ENCODE results near the gene MPHOSPH9. TPM values are rescaled to one million over a fixed set of nuclear protein-coding genes. Genes with fewer than 3 reads are reported as not detected.
A peak's percentile ranks its signal among the peaks of the same experiment; 100 is the strongest.

The MPHOSPH9 gene
- total RNA-seq, 2 donors from 2014 or later: 104 to 121 TPM

DNA sequence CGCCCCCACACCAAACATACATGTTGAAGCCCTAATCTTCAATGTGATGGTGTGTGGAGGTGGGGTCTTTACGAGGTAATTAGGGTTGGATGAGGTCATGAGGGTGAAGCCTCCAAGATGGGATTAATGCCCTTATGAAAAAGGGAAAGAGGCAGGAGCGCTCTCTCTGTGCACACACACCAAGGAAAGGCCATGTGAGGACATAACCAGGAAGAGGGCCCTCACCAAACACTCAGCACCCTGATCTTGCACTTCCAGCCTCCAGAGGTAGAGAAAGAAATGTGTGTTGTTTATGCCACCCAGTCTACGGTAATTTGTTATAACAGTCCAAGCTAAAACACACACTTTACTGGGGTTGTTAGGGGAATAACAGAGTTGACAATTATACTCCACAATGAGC lies 67.4 kb downstream of the MPHOSPH9 start:
- Mint-ChIP-seq H3K4me1 (ENCODE audit: low read depth) (peaks cover 15% of the 10 kb centered on the region), H3K4me3 (no peak overlapping the region), H3K27me3 (ENCODE audit: low read depth) (no peaks in the 10 kb centered on the region), H3K27ac (no peak overlapping the region), H3K36me3 (ENCODE audit: insufficient read depth in 2 of 2) (peaks cover 3 to 9% of the 10 kb centered on the region in 2 donors), H3K9me3 (no peaks in the 10 kb centered on the region)
- ATAC-seq (replicated peaks in 1 of 2): no peak
- DNase-seq: no peak

DNA sequence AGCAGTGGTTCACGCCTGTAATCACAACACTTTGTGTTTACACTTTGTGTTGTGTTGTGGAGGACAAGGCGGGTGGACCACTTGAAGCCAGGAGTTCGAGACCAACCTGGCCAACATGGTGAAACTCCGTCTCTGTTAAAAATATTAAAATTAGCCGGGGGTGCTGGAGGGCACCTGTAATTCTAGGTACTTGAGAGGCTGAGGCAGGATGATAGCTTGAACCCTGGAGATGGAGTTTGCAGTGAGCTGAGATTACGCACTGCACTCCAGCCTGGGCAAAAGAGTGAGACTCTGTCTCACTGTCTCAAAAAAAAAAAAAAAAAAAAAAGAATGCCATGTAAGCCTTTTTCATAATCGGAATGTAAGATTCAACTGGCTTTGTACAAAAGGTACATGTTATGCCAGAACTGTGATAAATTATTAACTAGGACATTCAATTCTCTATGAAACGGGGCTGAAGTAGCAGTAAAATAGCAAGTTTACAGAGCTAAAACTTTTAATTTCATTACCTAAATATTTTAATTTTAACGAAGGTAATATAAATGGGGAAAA lies 68.2 kb downstream of the MPHOSPH9 start:
- Mint-ChIP-seq H3K9me3 (no peaks in the 10 kb centered on the region), H3K36me3 (ENCODE audit: insufficient read depth in 2 of 2) (peaks cover 3 to 6% of the 10 kb centered on the region in 2 donors), H3K4me3 (no peak overlapping the region), H3K27me3 (ENCODE audit: low read depth) (no peaks in the 10 kb centered on the region), H3K27ac (no peak overlapping the region), H3K4me1 (ENCODE audit: low read depth) (peaks cover 15% of the 10 kb centered on the region)
- no peak for DNase-seq
- no peak for ATAC-seq (replicated peaks in 1 of 2)

DNA sequence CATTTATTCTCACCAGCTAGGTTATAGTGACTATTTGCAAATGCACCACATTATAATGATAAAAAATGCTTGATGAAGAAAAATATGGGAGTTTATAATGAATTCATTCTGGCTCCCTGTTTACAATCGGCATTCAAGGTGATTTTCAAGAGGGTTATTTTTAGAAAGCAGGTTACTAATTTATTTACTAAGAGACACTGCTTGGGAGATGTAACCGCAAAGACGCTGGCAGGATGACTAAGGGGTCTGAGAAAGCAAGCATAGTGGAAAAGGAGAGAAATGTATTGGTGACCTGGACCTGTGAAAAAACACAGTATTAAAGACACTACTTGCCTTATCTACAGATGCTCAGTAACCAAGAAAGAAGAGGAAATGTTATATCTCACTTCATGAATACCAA lies 68.7 kb downstream of the MPHOSPH9 start:
- Mint-ChIP-seq H3K27ac (peak overlapping the region; percentile 19), H3K4me1 (ENCODE audit: low read depth) (peaks cover 15% of the 10 kb centered on the region), H3K27me3 (ENCODE audit: low read depth) (no peaks in the 10 kb centered on the region), H3K9me3 (no peaks in the 10 kb centered on the region), H3K36me3 (ENCODE audit: insufficient read depth in 2 of 2) (peaks cover 3 to 6% of the 10 kb centered on the region in 2 donors), H3K4me3 (peak overlapping the region in 1 of 2 donors; percentile 7)
- DNase-seq: no peak
- ATAC-seq (replicated peaks in 1 of 2): peak in 1 of 2 donors; percentile 33

DNA sequence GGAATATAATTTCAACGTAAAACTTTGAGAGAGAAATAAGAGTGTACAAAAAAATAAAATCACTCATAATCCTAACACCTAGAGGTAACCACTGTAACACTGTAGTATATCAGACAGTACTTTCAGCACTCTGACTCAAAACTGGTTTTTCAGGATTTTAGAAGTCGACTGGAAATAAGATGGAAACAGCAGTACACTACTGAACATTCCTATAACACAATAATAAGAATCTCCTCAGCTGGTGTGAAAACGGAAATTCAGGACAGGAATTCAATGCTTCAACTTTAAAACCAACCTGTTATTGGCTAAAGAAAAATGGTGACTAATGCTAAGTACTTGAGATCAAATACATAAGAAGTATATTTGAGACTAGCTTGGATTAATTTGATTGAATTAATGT lies 69.7 kb downstream of the MPHOSPH9 start:
- Mint-ChIP-seq H3K36me3 (ENCODE audit: insufficient read depth in 2 of 2) (peaks cover 3 to 6% of the 10 kb centered on the region in 2 donors), H3K4me1 (ENCODE audit: low read depth) (peaks cover 7% of the 10 kb centered on the region), H3K9me3 (no peaks in the 10 kb centered on the region), H3K4me3 (no peak overlapping the region), H3K27ac (peak overlapping the region; percentile 18), H3K27me3 (ENCODE audit: low read depth) (no peaks in the 10 kb centered on the region)
- DNase-seq (no peak), ATAC-seq (replicated peaks in 1 of 2) (no peak)

DNA sequence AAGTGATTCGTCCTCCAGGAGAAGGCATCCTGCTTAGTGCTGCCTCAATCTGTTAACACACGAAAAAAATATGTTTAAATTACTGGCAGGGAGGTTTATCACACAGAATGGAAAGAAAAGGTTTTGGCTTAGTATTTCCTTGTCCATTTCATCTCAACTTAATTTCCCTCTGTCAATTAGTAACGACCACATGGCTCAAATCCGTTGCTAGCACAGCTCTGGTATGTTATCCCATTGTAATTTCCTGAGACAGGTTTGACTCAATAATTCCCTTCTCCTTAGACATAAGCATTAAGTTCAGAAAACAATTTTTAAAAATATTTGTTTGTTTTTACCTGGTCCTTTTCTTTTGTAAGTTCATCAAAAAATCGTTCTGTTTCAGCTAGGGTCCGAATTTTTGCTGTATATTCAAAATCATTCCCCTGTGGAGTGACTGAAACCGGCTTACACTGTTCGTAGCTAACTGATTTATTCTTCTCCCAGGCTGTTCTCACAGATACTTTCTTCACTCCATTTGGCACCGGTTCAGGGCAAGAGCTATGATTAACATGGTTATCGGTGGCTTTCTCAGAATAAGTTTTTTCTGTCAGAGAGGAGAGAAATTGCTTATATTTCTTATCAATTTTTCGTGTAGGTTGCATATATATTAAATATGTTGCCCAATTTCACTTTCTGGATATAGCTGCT lies 72.0 kb downstream of the MPHOSPH9 start:
- H3K27ac Mint-ChIP-seq: no peak overlapping the region
- ATAC-seq (replicated peaks in 1 of 2) (no peak), DNase-seq (no peak)
- H3K36me3 Mint-ChIP-seq (ENCODE audit: insufficient read depth in 2 of 2): peaks cover 3 to 4% of the 10 kb centered on the region in 2 donors
- no peaks in the 10 kb centered on the region for H3K4me1 Mint-ChIP-seq (ENCODE audit: low read depth)
- no peaks in the 10 kb centered on the region for H3K9me3 Mint-ChIP-seq
- no peaks in the 10 kb centered on the region for H3K27me3 Mint-ChIP-seq (ENCODE audit: low read depth)
- H3K4me3 Mint-ChIP-seq: no peak overlapping the region

DNA sequence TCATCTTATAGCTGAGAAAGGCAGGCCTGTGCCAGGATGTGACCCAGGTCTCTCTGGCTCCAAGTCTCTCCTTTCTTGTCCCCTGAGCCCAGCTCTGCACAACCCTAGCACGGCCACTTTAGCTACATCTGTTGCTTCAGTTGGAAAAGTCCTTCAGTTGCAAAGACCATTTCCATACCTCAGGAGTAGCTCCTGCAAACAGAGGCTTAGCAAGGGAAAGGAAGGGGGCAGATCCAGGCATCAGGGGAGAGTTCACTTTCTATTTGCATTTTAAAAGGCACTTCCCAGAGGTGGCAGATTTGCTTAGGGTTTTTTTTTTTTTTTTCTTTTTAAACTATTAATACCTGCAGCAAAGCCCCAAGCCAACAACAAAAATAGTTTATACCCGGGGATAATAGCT lies 79.0 kb downstream of the MPHOSPH9 start:
- peaks cover 0 to 5% of the 10 kb centered on the region in 2 donors for H3K36me3 Mint-ChIP-seq (ENCODE audit: insufficient read depth in 2 of 2)
- no peaks in the 10 kb centered on the region for H3K9me3 Mint-ChIP-seq
- no peak overlapping the region for H3K4me3 Mint-ChIP-seq
- ATAC-seq (replicated peaks in 1 of 2): no peak
- H3K27ac Mint-ChIP-seq: no peak overlapping the region
- H3K4me1 Mint-ChIP-seq (ENCODE audit: low read depth): peaks cover 23% of the 10 kb centered on the region
- H3K27me3 Mint-ChIP-seq (ENCODE audit: low read depth): no peaks in the 10 kb centered on the region
- DNase-seq: no peak

DNA sequence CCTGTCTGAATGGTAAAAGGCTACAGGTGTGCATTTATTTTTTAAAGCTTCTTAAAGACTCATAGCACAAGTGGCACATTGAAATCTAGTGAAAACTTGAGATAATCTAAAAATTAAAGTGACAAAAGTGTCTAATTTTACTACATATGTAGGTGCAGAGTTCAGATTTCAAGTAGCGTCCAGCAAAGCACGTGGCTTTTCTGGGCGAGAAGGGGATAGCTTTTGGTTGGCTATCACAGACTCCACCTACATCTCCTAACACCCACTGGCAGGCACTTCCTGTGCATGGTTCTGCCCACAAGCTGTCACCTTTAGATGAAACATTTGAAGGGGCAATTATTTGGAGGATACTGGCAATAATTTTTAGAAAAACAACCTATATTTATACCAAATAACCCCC lies 80.1 kb downstream of the MPHOSPH9 start:
- DNase-seq (no peak), ATAC-seq (replicated peaks in 1 of 2) (no peak)
- H3K27ac Mint-ChIP-seq: no peak overlapping the region
- peaks cover 0 to 5% of the 10 kb centered on the region in 2 donors for H3K36me3 Mint-ChIP-seq (ENCODE audit: insufficient read depth in 2 of 2)
- no peak overlapping the region for H3K4me3 Mint-ChIP-seq
- H3K27me3 Mint-ChIP-seq (ENCODE audit: low read depth): no peaks in the 10 kb centered on the region
- peaks cover 28% of the 10 kb centered on the region for H3K4me1 Mint-ChIP-seq (ENCODE audit: low read depth)
- no peaks in the 10 kb centered on the region for H3K9me3 Mint-ChIP-seq

DNA sequence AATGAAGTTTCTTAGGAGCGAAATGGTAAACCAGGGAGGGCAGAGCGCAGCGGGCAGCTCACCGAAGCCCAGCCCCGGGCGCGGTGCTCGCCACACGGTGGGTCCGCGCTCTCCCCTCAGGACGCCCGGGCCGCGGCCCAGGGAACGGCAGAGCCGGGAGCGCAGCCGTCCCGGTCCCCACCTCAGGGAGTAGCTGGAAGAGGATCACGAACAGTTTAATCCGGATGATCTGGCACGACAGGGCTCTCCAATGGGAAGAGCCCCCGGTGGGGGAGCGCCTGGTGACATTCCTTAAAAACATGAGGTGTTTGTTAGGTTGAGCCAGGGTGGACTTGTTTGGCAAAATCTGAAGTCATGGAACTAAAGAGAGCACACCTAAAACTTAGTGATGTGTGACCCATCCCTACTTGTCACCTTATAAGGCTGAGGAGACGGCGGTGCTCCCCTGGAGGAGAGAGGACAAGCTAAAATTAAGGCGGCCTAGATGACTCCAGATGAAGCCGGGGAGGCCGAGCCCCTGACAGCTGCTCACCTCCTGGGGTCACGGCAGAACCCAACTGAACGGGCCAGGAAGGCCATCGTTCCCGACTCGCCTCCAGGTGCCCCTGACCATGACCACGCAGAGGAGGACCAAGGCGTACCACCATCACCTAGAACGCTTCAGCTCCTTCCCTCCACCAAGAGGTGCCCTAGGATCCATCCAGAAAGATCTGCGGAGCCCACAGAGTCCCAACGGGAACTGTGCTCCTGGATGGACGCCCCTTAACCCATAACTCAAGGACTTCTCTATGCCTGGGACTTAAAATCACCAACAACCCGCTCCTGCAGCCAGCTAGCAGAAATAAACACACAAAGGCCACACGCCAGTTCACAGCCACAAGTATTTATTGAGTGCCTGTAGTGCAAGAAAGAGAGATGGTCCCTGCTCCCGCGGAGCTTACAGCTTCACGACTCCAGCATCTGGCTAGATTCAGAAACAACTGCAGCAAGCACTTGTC lies 81.2 kb downstream of the MPHOSPH9 start:
- H3K4me3 Mint-ChIP-seq: peak overlapping the region; percentile 81 to 82
- peaks cover 28% of the 10 kb centered on the region for H3K4me1 Mint-ChIP-seq (ENCODE audit: low read depth)
- H3K36me3 Mint-ChIP-seq (ENCODE audit: insufficient read depth in 2 of 2): peaks cover 0 to 5% of the 10 kb centered on the region in 2 donors
- no peak for DNase-seq
- H3K27me3 Mint-ChIP-seq (ENCODE audit: low read depth): no peaks in the 10 kb centered on the region
- no peaks in the 10 kb centered on the region for H3K9me3 Mint-ChIP-seq
- H3K27ac Mint-ChIP-seq: peak overlapping the region; percentile 68
- peak in 1 of 2 donors; percentile 22 for ATAC-seq (replicated peaks in 1 of 2)

DNA sequence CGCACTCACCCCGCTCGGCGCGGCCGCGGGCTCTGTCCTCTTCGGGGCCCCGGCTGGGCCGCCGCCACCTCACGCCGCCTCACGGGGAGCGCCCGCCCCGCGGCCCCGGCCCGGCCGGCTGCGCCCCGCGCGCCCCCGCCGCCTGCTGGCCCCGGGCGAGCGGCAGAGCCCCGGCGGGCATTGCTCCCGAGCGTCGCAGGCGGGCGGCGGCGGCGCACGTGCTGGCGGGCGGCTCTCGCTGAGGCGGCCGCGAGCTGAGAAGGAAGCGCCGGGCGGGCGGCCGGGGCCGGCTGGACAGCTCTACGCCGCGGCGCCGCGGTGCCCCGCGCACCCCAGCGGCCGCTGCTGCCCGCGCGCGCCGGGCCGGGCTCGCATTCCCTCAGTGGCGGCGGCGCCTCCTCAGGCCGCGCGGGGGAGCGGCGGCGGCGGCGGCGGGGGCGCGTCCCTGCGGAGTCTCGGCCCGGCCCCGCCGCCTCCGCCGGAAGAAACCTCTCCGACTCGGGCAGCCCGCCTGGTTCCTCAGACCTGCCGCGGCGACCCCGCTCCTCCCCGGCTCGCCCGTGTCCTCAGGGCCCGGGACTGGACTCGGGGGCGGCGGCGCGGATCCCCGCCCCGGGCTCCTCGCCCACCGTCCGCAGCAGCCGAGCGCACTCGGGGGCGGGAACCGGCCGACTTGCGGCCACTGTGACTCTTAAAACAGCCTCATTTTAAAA lies 82.0 kb downstream of the MPHOSPH9 start, which contains the start of gene PITPNM2:
TSS of gene PITPNM2 (minus strand) at position 347 of the 713 bp plus-strand sequence. CDS start 116,500 bp downstream, outside the sequence.
- peaks cover 28% of the 10 kb centered on the region for H3K4me1 Mint-ChIP-seq (ENCODE audit: low read depth)
- H3K9me3 Mint-ChIP-seq: no peaks in the 10 kb centered on the region
- H3K36me3 Mint-ChIP-seq (ENCODE audit: insufficient read depth in 2 of 2): peaks cover 0 to 5% of the 10 kb centered on the region in 2 donors
- peak within 1 kb of the TSS; percentile 81 to 82 for H3K4me3 Mint-ChIP-seq
- ATAC-seq (replicated peaks in 1 of 2) (peak; percentile 85 to 90), DNase-seq (peak; percentile 74 to 75)
- peak within 1 kb of the TSS; percentile 68 for H3K27ac Mint-ChIP-seq
- H3K27me3 Mint-ChIP-seq (ENCODE audit: low read depth): no peaks in the 10 kb centered on the region

DNA sequence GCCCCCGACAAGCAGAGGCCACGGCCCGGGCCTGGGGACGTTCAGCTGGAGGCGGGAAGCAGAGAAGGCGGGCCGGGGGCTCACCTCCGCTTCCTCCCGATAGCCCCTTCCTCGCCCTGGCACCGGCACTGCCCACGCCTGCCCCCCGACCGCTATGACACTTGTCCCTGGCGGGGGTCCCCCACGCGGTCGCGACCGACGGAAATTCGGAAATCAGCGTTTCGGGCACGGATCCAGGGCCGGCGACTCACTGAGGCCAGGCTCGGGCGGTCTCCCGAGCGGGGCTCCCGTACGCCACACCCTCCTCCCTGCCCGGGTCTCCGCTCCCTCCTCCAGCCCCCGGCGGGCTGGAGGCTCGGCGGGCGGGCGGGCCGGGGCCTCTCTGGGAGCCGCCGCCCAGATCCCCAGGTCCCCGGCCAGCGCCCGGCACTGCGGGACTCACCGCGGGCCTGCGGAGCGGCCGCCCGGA lies 82.6 kb downstream of the MPHOSPH9 start:
- no peak overlapping the region for H3K27ac Mint-ChIP-seq
- H3K27me3 Mint-ChIP-seq (ENCODE audit: low read depth): no peaks in the 10 kb centered on the region
- H3K4me3 Mint-ChIP-seq: peak overlapping the region; percentile 72 to 80
- peaks cover 0 to 5% of the 10 kb centered on the region in 2 donors for H3K36me3 Mint-ChIP-seq (ENCODE audit: insufficient read depth in 2 of 2)
- peak; percentile 46 to 54 for ATAC-seq (replicated peaks in 1 of 2)
- no peaks in the 10 kb centered on the region for H3K9me3 Mint-ChIP-seq
- peak; percentile 47 to 49 for DNase-seq
- peaks cover 28% of the 10 kb centered on the region for H3K4me1 Mint-ChIP-seq (ENCODE audit: low read depth)

DNA sequence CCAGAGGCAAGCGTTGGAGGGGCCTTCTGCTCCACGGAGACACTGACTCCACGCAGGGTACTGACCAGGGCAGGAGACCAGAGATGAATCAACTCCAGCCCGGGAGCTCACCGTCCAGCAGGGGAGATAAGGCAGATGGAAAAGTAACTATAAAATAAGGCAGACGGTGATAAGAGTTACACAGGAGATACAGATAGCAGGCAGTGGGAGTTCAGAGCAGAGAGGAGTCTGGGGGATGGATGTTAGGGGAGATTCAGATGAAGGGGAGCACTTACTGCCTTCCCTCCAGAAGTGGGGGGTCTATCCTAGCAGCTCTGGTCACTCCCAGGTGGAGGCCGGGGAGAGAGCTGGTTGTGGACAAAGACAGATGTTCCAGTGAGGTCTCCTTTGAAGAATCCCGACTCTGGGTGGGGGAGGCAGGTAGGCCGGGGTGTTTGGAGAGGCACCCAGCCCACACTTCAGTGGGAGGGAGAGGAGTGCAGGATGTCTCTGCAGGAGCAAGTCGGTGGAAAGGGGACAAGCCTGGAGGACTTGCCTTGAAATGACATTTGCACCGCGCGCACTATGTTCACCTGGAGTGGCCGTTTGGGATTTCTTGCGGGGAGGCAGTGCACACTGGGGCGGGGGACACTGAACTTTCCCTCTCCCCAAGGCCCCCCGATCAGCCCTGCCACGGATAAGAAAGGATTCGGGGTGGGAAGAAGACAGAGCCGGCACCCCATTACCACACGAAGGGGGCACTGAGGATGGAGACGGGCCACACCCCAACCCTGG lies 83.3 kb downstream of the MPHOSPH9 start:
- DNase-seq (no peak), ATAC-seq (replicated peaks in 1 of 2) (no peak)
- peak overlapping the region; percentile 72 to 80 for H3K4me3 Mint-ChIP-seq
- H3K27ac Mint-ChIP-seq: peak overlapping the region; percentile 80
- H3K4me1 Mint-ChIP-seq (ENCODE audit: low read depth): peaks cover 28% of the 10 kb centered on the region
- no peaks in the 10 kb centered on the region for H3K27me3 Mint-ChIP-seq (ENCODE audit: low read depth)
- H3K9me3 Mint-ChIP-seq: no peaks in the 10 kb centered on the region
- peaks cover 0 to 5% of the 10 kb centered on the region in 2 donors for H3K36me3 Mint-ChIP-seq (ENCODE audit: insufficient read depth in 2 of 2)

DNA sequence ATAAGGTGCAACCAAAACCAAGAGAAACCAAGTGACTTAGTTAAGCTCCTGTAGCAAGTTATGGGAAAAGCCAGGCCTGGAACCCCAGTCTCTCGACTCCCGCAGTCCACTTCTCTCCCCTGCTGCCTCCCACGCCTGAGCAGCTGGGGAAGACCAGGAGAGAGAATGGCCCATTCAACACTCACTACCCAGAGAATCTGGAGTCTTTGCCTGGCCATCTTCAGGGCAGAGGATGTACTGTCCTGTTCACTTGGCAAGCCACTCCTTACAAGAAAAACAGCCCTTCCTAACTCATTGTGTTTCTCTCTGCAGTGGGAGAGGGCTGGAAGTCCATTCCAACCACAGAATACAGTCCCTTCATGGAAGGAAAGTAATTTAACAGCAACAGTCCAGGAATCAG lies 83.9 kb downstream of the MPHOSPH9 start:
- Mint-ChIP-seq H3K27me3 (ENCODE audit: low read depth) (no peaks in the 10 kb centered on the region), H3K4me3 (peak overlapping the region; percentile 72 to 80), H3K36me3 (ENCODE audit: insufficient read depth in 2 of 2) (peaks cover 0 to 4% of the 10 kb centered on the region in 2 donors), H3K27ac (peak overlapping the region; percentile 80), H3K9me3 (no peaks in the 10 kb centered on the region), H3K4me1 (ENCODE audit: low read depth) (peaks cover 28% of the 10 kb centered on the region)
- no peak for DNase-seq
- no peak for ATAC-seq (replicated peaks in 1 of 2)

Measured in activated T-cell treated with anti-CD3 and anti-CD28 coated beads, Interleukin-2, amount 50 U/mL, for 72 hours (primary cell).